Tibial nerve (tissue), 4 donors: ENCODE measurements around the gene EFNA3. TPM values are rescaled to one million over a fixed set of nuclear protein-coding genes. Genes with fewer than 3 reads are reported as not detected.

Experiments used
- DNase-seq, 2 donors: peaks; one replicate each; pipeline ENCODE4 v3.0.0-alpha.2; 2019; ENCODE audit warnings: low spot score in 2 of 2
- H3K27ac ChIP-seq, 4 donors: fragments of 200-600 bp; sonication (generic) in 3 of 4; one replicate each; pipeline ENCODE4 v1.5.1; 2017 to 2019; ENCODE audit warnings: mild to moderate bottlenecking in 1 of 4
- H3K27me3 ChIP-seq, 2 donors: fragments of 200-600 bp; sonication (generic) in 1 of 2; one replicate each; pipeline versions ENCODE4 v1.5.1 to v1.6.0; 2017 to 2019
- H3K36me3 ChIP-seq, 3 donors: fragments of 200-600 bp; sonication (generic); one replicate each; pipeline ENCODE4 v1.5.1; 2018 to 2019
- H3K4me1 ChIP-seq, 4 donors: fragments of 200-600 bp; sonication (generic) in 3 of 4; one replicate each; pipeline ENCODE4 v1.5.1; 2017 to 2019
- H3K4me3 ChIP-seq, 4 donors: fragments of 200-600 bp; sonication (generic) in 3 of 4; one replicate each; pipeline ENCODE4 v1.5.1; 2017 to 2019; ENCODE audit warnings: mild to moderate bottlenecking in 1 of 4, moderate library complexity in 1 of 4
- H3K9me3 ChIP-seq, 4 donors: fragments of 200-600 bp; sonication (generic) in 3 of 4; one replicate each; pipeline ENCODE4 v1.5.1; 2017 to 2019
- EP300 ChIP-seq, 2 donors: sonication (generic); formaldehyde crosslinking; IDR thresholded peaks; one replicate each; pipeline ENCODE4 v1.6.1; 2017; ENCODE audit warnings: antibody characterized with exemption in 2 of 2, mild to moderate bottlenecking in 1 of 2
- POLR2A ChIP-seq, 2 donors: fragments of 450-650 bp; IDR thresholded peaks; one replicate each; pipeline ENCODE4 v1.6.1; 2017; ENCODE audit warnings: antibody characterized with exemption in 2 of 2, mild to moderate bottlenecking in 2 of 2, moderate library complexity in 2 of 2
- WGBS, 2 donors: methylation state at CpG; one replicate each; pipeline ENCODE4 v1.1.5; 2018; 5-methylcytosine and 5-hydroxymethylcytosine counted together
- total RNA-seq, 4 donors: library from RNA; depleted of rRNA; stranded (reverse); fragments of >200 nt; gene quantifications; one replicate each; pipeline ENCODE4 v1.1.0, GENCODE V29; 2016
- TF ChIP-seq, protein P1 (sequence below), 5 experiments: fragments of 200-600 bp in 3 of 5; fragments of 450-650 bp in 2 of 5; sonication (generic) in 3 of 5; IDR thresholded peaks; one replicate each; pipeline ENCODE4 v1.5.1; 2016 to 2019; ENCODE audit warnings: antibody characterized with exemption in 5 of 5, mild to moderate bottlenecking in 3 of 5, moderate library complexity in 2 of 5

EFNA3 gene
- total RNA-seq, 4 donors from 2014 or later = 0.63 to 1.2 (median 1.2) TPM; not detected in 1

DNA sequence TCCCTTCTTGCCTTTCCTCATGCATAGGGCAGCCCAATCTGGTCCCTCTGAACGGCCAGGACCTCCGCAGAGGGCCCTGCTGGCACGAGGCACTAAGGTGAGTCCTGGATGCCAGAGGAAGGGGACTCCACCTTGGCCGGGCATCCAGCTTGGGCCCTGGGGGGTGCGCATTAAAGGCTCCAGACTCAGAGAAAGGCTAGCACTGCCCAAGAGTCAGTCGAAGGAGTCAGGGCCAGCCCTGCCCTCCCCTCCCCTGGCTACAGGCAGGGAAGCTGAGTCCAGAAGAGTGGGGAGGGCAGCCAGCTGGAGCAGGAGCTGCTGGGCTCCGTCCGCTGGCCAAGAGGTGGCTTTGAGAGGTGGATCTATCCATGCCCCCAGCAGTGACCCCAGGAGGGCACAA, 17.9 kb upstream of the EFNA3 start:
- Histone ChIP-seq H3K4me3 (no peak overlapping the region), H3K27me3 (no peaks in the 10 kb centered on the region), H3K36me3 (peaks cover 3 to 57% (median 3%) of the 10 kb centered on the region in 3 donors), H3K9me3 (no peaks in the 10 kb centered on the region), H3K4me1 (peaks cover 0 to 38% (median 23%) of the 10 kb centered on the region in 4 donors), H3K27ac (no peak overlapping the region)
- WGBS, 2 donors = 69 to 72% methylated on average over 8 of the region's 8 CpGs
- TF ChIP-seq, protein P1, sequence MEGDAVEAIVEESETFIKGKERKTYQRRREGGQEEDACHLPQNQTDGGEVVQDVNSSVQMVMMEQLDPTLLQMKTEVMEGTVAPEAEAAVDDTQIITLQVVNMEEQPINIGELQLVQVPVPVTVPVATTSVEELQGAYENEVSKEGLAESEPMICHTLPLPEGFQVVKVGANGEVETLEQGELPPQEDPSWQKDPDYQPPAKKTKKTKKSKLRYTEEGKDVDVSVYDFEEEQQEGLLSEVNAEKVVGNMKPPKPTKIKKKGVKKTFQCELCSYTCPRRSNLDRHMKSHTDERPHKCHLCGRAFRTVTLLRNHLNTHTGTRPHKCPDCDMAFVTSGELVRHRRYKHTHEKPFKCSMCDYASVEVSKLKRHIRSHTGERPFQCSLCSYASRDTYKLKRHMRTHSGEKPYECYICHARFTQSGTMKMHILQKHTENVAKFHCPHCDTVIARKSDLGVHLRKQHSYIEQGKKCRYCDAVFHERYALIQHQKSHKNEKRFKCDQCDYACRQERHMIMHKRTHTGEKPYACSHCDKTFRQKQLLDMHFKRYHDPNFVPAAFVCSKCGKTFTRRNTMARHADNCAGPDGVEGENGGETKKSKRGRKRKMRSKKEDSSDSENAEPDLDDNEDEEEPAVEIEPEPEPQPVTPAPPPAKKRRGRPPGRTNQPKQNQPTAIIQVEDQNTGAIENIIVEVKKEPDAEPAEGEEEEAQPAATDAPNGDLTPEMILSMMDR (IDR thresholded peaks at IDR 0.05) = no peak
- TF ChIP-seq EP300 (IDR thresholded peaks at IDR 0.05) = no peak
- no peak for TF ChIP-seq POLR2A (IDR thresholded peaks at IDR 0.05)
- no peak for DNase-seq

DNA sequence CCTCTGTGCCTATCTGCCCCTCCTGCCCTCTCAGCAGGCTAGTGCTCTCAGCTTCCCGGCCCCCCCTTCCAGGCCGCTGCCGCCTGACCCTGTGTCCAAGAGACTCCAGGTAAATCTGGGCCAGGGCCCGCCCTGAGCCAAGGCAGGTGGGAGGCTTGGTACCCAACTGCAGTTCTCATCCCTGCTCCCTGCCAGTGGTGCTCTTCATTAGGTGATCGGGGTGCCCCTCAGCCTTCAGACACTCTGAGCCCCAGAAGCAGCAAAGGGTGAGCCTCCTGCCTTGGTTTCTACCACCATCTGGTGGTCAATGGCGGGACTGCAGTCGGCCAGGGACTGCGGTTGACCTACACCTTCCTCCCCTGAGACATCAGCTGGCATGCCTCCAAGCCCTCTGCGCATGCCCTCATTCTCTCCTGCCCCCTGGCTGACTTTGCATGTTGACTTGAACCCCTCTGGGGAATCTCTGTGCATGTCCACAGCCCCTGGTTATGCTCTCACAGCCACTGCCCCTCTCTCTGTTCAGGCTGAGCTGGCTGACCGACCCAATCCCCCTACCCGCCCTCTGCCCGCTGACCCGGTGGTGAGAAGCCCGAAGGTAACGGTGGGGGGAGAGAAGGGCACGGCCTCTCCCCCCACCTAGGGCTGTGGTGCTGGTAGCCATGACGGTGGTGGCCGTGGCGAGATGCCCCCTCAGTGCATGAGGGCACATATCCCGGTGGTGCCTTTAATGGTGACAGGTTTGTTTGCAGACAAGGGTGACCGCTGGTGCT, 17.1 kb upstream of the EFNA3 start:
- Histone ChIP-seq H3K36me3 (peaks cover 0 to 49% (median 0%) of the 10 kb centered on the region in 3 donors), H3K4me1 (peaks cover 0 to 38% (median 23%) of the 10 kb centered on the region in 4 donors), H3K4me3 (no peak overlapping the region), H3K27ac (no peak overlapping the region), H3K9me3 (no peaks in the 10 kb centered on the region), H3K27me3 (no peaks in the 10 kb centered on the region)
- WGBS, 2 donors = 29 to 39% methylated on average over 16 to 21 of the region's 21 CpGs
- DNase-seq = peak; percentile 88 to 96
- TF ChIP-seq EP300 (IDR thresholded peaks at IDR 0.05) = peak in 1 of 2 donors; percentile 47
- no peak for TF ChIP-seq POLR2A (IDR thresholded peaks at IDR 0.05)
- TF ChIP-seq, protein P1 (IDR thresholded peaks at IDR 0.05) = peak; percentile 98 to 100 (median 99)

DNA sequence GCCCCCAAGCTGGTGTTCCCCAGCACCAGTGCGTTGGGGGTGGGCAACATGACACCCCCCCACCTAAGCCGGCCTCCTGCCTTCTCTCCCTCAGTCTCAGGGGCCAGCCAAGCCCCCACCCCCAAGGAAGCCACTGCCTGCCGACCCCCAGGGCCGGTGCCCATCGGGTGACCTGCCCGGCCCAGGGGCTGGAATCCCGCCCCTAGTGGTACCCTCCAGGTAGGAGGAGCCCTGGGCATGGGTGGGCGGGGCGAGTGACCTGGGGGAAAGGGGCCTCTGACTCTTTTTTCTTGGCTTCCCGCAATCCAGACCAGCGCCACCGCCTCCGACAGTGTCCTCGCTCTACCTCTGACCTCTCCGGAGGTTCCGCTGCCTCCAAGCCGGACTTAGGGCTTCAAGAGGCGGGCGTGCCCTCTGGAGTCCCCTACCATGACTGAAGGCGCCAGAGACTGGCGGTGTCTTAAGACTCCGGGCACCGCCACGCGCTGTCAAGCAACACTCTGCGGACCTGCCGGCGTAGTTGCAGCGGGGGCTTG, 16.4 kb upstream of the EFNA3 start:
- no peak for TF ChIP-seq POLR2A (IDR thresholded peaks at IDR 0.05)
- no peak for TF ChIP-seq EP300 (IDR thresholded peaks at IDR 0.05)
- TF ChIP-seq, protein P1 (IDR thresholded peaks at IDR 0.05) = no peak
- no peaks in the 10 kb centered on the region for H3K9me3 ChIP-seq
- no peak for DNase-seq
- peaks cover 0 to 38% (median 23%) of the 10 kb centered on the region in 4 donors for H3K4me1 ChIP-seq
- WGBS, 2 donors = 35 to 48% methylated on average over 25 to 26 of the region's 29 CpGs
- no peaks in the 10 kb centered on the region for H3K27me3 ChIP-seq
- no peak overlapping the region for H3K27ac ChIP-seq
- H3K36me3 ChIP-seq = peaks cover 0 to 44% (median 0%) of the 10 kb centered on the region in 3 donors
- H3K4me3 ChIP-seq = peak overlapping the region in 1 of 4 donors; percentile 71

DNA sequence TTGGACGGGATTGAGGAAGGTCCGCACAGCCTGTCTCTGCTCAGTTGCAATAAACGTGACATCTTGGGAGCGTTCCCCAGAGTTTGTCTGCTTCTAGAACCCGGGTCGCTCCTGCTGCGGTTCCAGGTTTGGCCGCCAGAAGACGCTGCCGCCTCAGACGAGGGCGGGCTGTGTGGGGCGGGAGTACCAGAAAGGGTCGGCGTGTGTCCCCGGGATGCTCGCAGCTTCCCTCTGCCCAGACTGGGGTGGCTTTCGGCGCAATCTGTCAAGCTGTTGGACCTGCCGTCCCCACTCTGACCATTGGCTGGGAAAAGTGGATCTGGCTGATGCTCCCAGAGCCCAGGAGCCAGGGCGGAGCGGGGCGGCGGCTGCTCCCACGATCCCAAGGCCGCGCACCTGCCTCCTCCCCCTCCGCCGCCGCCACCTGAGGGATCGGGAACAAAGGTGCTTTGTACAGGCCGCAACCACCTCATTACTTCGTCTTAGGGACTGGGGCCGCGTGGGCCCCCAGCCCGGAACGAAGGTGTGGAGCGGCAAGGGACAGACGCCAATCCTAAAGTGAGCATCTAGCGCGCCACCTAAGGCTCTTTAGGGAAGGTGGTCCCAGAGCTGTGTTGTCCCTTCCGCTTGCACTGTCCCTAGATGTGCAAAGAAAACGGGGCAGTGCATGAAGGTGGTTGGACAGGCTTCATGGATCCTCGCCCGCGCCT, 15.8 kb upstream of the EFNA3 start:
- H3K27me3 ChIP-seq = no peaks in the 10 kb centered on the region
- no peaks in the 10 kb centered on the region for H3K9me3 ChIP-seq
- WGBS, 2 donors = 6% methylated on average over 26 to 32 of the region's 46 CpGs
- TF ChIP-seq, protein P1 (IDR thresholded peaks at IDR 0.05) = peak; percentile 63 to 77 (median 70)
- TF ChIP-seq POLR2A (IDR thresholded peaks at IDR 0.05) = no peak
- DNase-seq = peak in 1 of 2 donors; percentile 60
- H3K4me1 ChIP-seq = peaks cover 0 to 38% (median 23%) of the 10 kb centered on the region in 4 donors
- peak overlapping the region; percentile 47 to 84 (median 75) for H3K4me3 ChIP-seq
- peak overlapping the region in 2 of 4 donors; percentile 80 to 85 for H3K27ac ChIP-seq
- peaks cover 0 to 41% (median 0%) of the 10 kb centered on the region in 3 donors for H3K36me3 ChIP-seq
